Stimulated activated CD4-positive, alpha-beta T cell treated with anti-CD3 and anti-CD28 coated beads, Interleukin-4, amount 100 ng/mL, for 24 hours (primary cell): ENCODE results near the gene ERICH2.

Source experiments
- DNase-seq: peaks from one replicate; pipeline ENCODE4 v3.0.0-alpha.2; 2020

ERICH2 gene

GRCh38 chr2:170764880-170765261 is 5.3 kb upstream of the ERICH2 start:
- DNase-seq = no peak

GRCh38 chr2:170766693-170767092 is 3.5 kb upstream of the ERICH2 start:
- DNase-seq = no peak

GRCh38 chr2:170770606-170771420 is 635 bp downstream of the ERICH2 start:
- DNase-seq = peak; percentile 60

- DNase-seq = no peak
Measured at GRCh38 chr2:170771421-170771937, 1.3 kb downstream of the ERICH2 start.

- DNase-seq = no peak
Measured at GRCh38 chr2:170772295-170772694, 2.1 kb downstream of the ERICH2 start.

- DNase-seq = no peak
Measured at GRCh38 chr2:170774074-170774473, 3.9 kb downstream of the ERICH2 start.

GRCh38 chr2:170778900-170779299 is 8.7 kb downstream of the ERICH2 start:
- no peak for DNase-seq

GRCh38 chr2:170779304-170779703 is 9.1 kb downstream of the ERICH2 start:
- no peak for DNase-seq

GRCh38 chr2:170782673-170783072 is 12.5 kb downstream of the ERICH2 start:
- no peak for DNase-seq

GRCh38 chr2:170783549-170783948 is 13.4 kb downstream of the ERICH2 start:
- DNase-seq = no peak

- DNase-seq = no peak
Measured at GRCh38 chr2:170798996-170799395, 28.8 kb downstream of the ERICH2 start.

- DNase-seq = no peak
Measured at GRCh38 chr2:170806548-170806947, 36.4 kb downstream of the ERICH2 start.

- DNase-seq = no peak
Measured at GRCh38 chr2:170812710-170813600, 42.8 kb downstream of the ERICH2 start.

- no peak for DNase-seq
Measured at GRCh38 chr2:170813611-170814532, 43.7 kb downstream of the ERICH2 start.

- no peak for DNase-seq
Measured at GRCh38 chr2:170814533-170815230, 44.5 kb downstream of the ERICH2 start.

- no peak for DNase-seq
Measured at GRCh38 chr2:170815311-170815710, 45.1 kb downstream of the ERICH2 start.

- DNase-seq = peak; percentile 69
Measured at GRCh38 chr2:170815746-170816503, 45.7 kb downstream of the ERICH2 start.

GRCh38 chr2:170816504-170817092 is 46.4 kb downstream of the ERICH2 start, which contains the start of gene GAD1:
Gene GAD1, plus strand, starts transcription at chr2:170816887. Its CDS starts 1,705 bp downstream, at chr2:170818592.
- DNase-seq = peak; percentile 64

- no peak for DNase-seq
Measured at GRCh38 chr2:170817093-170818035, 47.2 kb downstream of the ERICH2 start.
